OCI-LY7 (cell line): ENCODE measurements around the gene DPP10. TPM values are rescaled to one million over a fixed set of nuclear protein-coding genes. Genes with fewer than 3 reads are reported as not detected.

Source experiments
- BruUV-seq: library from RNA; stranded (reverse); fragments of 400-500 nt; replicated peaks from 2 replicates; lab custom pipeline; 2021; lab: Mats Ljungman, UMichigan
- CTCF ChIA-PET: fragments of 300-600 bp; sonication (Branson Sonifier 250); formaldehyde crosslinking; loops from one replicate; lab custom pipeline; 2022; ENCODE audit warnings: antibody characterized with exemption; ENCODE audit not compliant: unreplicated experiment; lab: Charles Lee
- POLR2A ChIA-PET: fragments of 300-600 bp; sonication (Branson Sonifier 250); formaldehyde crosslinking; loops from one replicate; lab custom pipeline; 2022; ENCODE audit warnings: antibody characterized with exemption; lab: Charles Lee
- DNase-seq: peaks from one replicate; pipeline ENCODE4 v3.0.0-alpha.2; 2015; ENCODE audit warnings: low spot score
- H2AFZ ChIP-seq: fragments of 200-600 bp; sonication (generic), shearing (Covaris generic); 2 replicates; pipeline ENCODE4 v1.6.1; 2014; ENCODE audit warnings: mild to moderate bottlenecking, antibody characterized with exemption, low read length, moderate library complexity
- H3K27ac ChIP-seq: fragments of 200-600 bp; sonication (generic); 2 replicates; pipeline ENCODE4 v1.5.1; 2014; ENCODE audit warnings: mixed run types, low read depth, mild to moderate bottlenecking, moderate library complexity, low read length, inconsistent platforms; ENCODE audit not compliant: poor library complexity, severe bottlenecking
- H3K36me3 ChIP-seq: fragments of 200-600 bp; sonication (generic); 2 replicates; pipeline ENCODE4 v1.6.1; 2014; ENCODE audit warnings: mild to moderate bottlenecking, antibody characterized with exemption, low read length, moderate library complexity, mixed read lengths; ENCODE audit not compliant: insufficient read depth
- H3K4me1 ChIP-seq: fragments of 200-600 bp; sonication (generic); 2 replicates; pipeline ENCODE4 v1.5.1; 2014; ENCODE audit warnings: mild to moderate bottlenecking, low read length; ENCODE audit not compliant: insufficient read depth, poor library complexity, severe bottlenecking
- H3K4me2 ChIP-seq: fragments of 200-600 bp; sonication (generic); 2 replicates; pipeline ENCODE4 v1.6.1; 2014; ENCODE audit warnings: mild to moderate bottlenecking, low read length
- H3K4me3 ChIP-seq: fragments of 200-600 bp; sonication (generic); 2 replicates; pipeline ENCODE4 v1.5.1; 2014; ENCODE audit warnings: mild to moderate bottlenecking, low read depth, low read length; ENCODE audit not compliant: poor library complexity, severe bottlenecking
- H3K79me2 ChIP-seq: fragments of 200-600 bp; sonication (generic); 2 replicates; pipeline ENCODE4 v1.6.1; 2016; ENCODE audit warnings: low read depth, mild to moderate bottlenecking, low read length, moderate library complexity, mixed read lengths; ENCODE audit not compliant: insufficient read depth
- H3K9me2 ChIP-seq: fragments of 200-600 bp; sonication (generic); 2 replicates; pipeline ENCODE4 v1.6.1; 2016; ENCODE audit warnings: mild to moderate bottlenecking, low read length, mixed read lengths; ENCODE audit not compliant: insufficient read depth
- H3K9me3 ChIP-seq: fragments of 200-600 bp; sonication (generic); 2 replicates; pipeline ENCODE4 v1.6.1; 2014; ENCODE audit warnings: mild to moderate bottlenecking, mixed run types, low read length, mixed read lengths
- H4K20me1 ChIP-seq: fragments of 200-600 bp; sonication (generic); 2 replicates; pipeline ENCODE4 v1.6.1; 2014; ENCODE audit warnings: mild to moderate bottlenecking, antibody characterized with exemption, low read length, moderate library complexity, mixed read lengths; ENCODE audit not compliant: insufficient read depth
- CTCF ChIP-seq: fragments of 200-600 bp; sonication (generic); conservative IDR thresholded peaks from 2 replicates; pipeline ENCODE4 v1.5.1; 2014; ENCODE audit warnings: mild to moderate bottlenecking, antibody characterized with exemption, low read length, moderate library complexity, mixed read lengths
- EZH2phosphoT487 ChIP-seq: fragments of 200-600 bp; sonication (generic); IDR thresholded peaks from 2 replicates; pipeline ENCODE4 v1.6.1; 2018; ENCODE audit warnings: low read depth, borderline replicate concordance, mild to moderate bottlenecking, mixed run types, antibody characterized with exemption, low read length, moderate library complexity, mixed read lengths
- intact Hi-C: fragments of 100-400 bp; cut with micrococcal nuclease; formaldehyde crosslinking; loops from one replicate; pipeline ENCODE4 v1.10.0; 2022; ENCODE audit not compliant: unreplicated experiment
- total RNA-seq, 2 experiments: library from RNA; depleted of rRNA in 1 of 2; stranded (reverse); fragments of >200 nt in 1 of 2; shearing (Covaris generic) in 1 of 2; gene quantifications; 2 replicates each; pipeline ENCODE4 v1.2.3, GENCODE V29; 2014 to 2022

DPP10 gene
- total RNA-seq, 2 experiments from 2014 or later = not detected

GRCh38 chr2:115369400-115369799, 927.0 kb downstream of the DPP10 start:
- CTCF ChIA-PET = no interaction called here
- no peaks in the 10 kb centered on the region for H3K36me3 ChIP-seq
- no peak for TF ChIP-seq EZH2phosphoT487
- TF ChIP-seq CTCF = no peak
- no peak overlapping the region for H3K4me3 ChIP-seq
- DNase-seq = no peak
- H3K4me1 ChIP-seq = no peaks in the 10 kb centered on the region
- no TSS peak for BruUV-seq
- H3K4me2 ChIP-seq = no peak overlapping the region
- H3K9me2 ChIP-seq = no peaks in the 10 kb centered on the region
- POLR2A ChIA-PET = no interaction called here
- H3K9me3 ChIP-seq = peaks cover 2% of the 10 kb centered on the region; the same call in 1 of the 2 replicates
- no peaks in the 10 kb centered on the region for H4K20me1 ChIP-seq
- no peaks in the 10 kb centered on the region for H3K79me2 ChIP-seq
- intact Hi-C loops = no loop called here
- H2AFZ ChIP-seq = no peak overlapping the region
- H3K27ac ChIP-seq = no peak overlapping the region

DNA sequence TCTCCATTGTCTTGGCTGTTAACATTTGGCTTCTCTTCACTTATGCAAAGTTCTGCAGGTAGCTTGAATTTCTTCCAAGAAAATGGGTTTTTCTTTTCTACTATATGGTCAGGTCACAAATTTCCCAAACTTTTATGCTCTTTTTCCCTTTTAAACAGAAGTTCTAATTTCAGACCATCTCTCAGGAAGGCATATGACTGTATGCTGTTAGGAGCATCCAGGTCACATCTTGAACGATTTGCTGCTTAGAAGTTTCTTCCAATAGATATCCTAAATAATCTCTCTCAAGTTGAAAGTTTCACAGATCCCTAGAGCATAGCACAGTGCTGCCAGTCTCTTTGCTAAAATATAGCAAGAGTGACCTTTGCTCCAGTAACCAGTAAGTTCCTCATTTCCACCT, 932.5 kb downstream of the DPP10 start:
- TF ChIP-seq CTCF = no peak
- no peak for TF ChIP-seq EZH2phosphoT487
- no peak overlapping the region for H3K4me3 ChIP-seq
- H3K9me3 ChIP-seq = peaks cover 6% of the 10 kb centered on the region; the same call in 1 of the 2 replicates
- H3K36me3 ChIP-seq = no peaks in the 10 kb centered on the region
- H3K4me1 ChIP-seq = no peaks in the 10 kb centered on the region
- ChIA-PET CTCF (no interaction called here), POLR2A (no interaction called here)
- H2AFZ ChIP-seq = no peak overlapping the region
- no peaks in the 10 kb centered on the region for H3K9me2 ChIP-seq
- no peaks in the 10 kb centered on the region for H4K20me1 ChIP-seq
- no peaks in the 10 kb centered on the region for H3K79me2 ChIP-seq
- no peak overlapping the region for H3K4me2 ChIP-seq
- BruUV-seq = no TSS peak
- no peak overlapping the region for H3K27ac ChIP-seq
- DNase-seq = no peak
- intact Hi-C loops = no loop called here

DNA sequence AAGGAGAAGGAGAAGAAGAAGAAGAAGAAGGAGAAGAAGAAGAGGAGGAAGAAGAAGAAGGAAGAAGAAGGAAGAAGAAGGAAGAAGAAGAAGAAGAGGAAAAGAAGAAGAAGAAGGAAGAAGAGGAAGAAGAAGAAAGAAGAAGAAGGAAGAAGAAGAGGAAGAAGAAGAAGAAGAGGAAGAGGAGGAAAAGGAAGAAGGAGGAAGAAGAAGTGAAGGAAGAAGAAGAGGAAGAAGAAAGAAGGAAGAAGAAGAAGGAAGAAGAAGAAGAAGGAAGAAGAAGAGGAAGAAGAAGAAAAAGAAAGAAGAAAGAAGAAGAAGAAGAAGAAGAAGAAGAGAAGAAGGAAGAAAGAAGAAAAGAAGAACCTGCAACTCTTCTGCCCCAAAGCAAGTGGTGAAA, 942.0 kb downstream of the DPP10 start:
- Histone ChIP-seq H3K79me2 (no peaks in the 10 kb centered on the region), H2AFZ (no peak overlapping the region), H3K36me3 (no peaks in the 10 kb centered on the region), H3K9me3 (no peaks in the 10 kb centered on the region), H3K27ac (no peak overlapping the region), H4K20me1 (no peaks in the 10 kb centered on the region), H3K4me2 (no peak overlapping the region), H3K4me3 (no peak overlapping the region), H3K4me1 (no peaks in the 10 kb centered on the region), H3K9me2 (no peaks in the 10 kb centered on the region)
- no TSS peak for BruUV-seq
- intact Hi-C loops = no loop called here
- DNase-seq = no peak
- TF ChIP-seq CTCF (no peak), EZH2phosphoT487 (no peak)
- ChIA-PET POLR2A (no interaction called here), CTCF (no interaction called here)
